Measurements from ENCODE around the gene ZNF324B. TPM values are rescaled to one million over a fixed set of nuclear protein-coding genes. Genes with fewer than 3 reads are reported as not detected.
A peak's percentile ranks its signal among the peaks of the same experiment; 100 is the strongest.
"Not testable (repeated sequence)": the region's sequence is repeated elsewhere in the genome, so short reads cannot be mapped to it uniquely, and the experiment has no call there.

ZNF324B gene
- total RNA-seq, 2 experiments from 2014 or later, result 5.8 to 6.2 TPM

- Mint-ChIP-seq H3K27me3 (ENCODE audit: low read depth) (no peaks in the 10 kb centered on the region), H3K4me3 (peak overlapping the region; percentile 94), H3K36me3 (ENCODE audit: low read depth) (no peaks in the 10 kb centered on the region), H3K27ac (peak overlapping the region; percentile 87), H3K4me1 (ENCODE audit: low read depth) (peaks cover 13% of the 10 kb centered on the region), H3K9me3 (no peaks in the 10 kb centered on the region)
- DNase-seq, result no peak
- CTCF ChIA-PET, result no interaction called here
- intact Hi-C loops (cut with micrococcal nuclease), result loop anchor here (1.0 kb wide), 5 partner anchors 23 to 198 kb away; partner anchors contain the start of genes ZBTB45, ZNF132 and ZNF8
These were observed 25.1 kb downstream of the ZNF324B start for GRCh38 chr19:58476498-58477015.

- Mint-ChIP-seq H3K27ac (peak overlapping the region; percentile 87), H3K4me1 (ENCODE audit: low read depth) (peaks cover 13% of the 10 kb centered on the region), H3K9me3 (no peaks in the 10 kb centered on the region), H3K27me3 (ENCODE audit: low read depth) (no peaks in the 10 kb centered on the region), H3K36me3 (ENCODE audit: low read depth) (peaks cover 3% of the 10 kb centered on the region), H3K4me3 (peak overlapping the region; percentile 94)
- CTCF ChIA-PET, result no interaction called here
- DNase-seq, result no peak
- intact Hi-C loops (cut with micrococcal nuclease), result no loop called here
These were observed 25.7 kb downstream of the ZNF324B start for GRCh38 chr19:58477130-58477529.

GRCh38 chr19:58477871-58478270 is 26.4 kb downstream of the ZNF324B start:
- DNase-seq, result no peak
- no peak overlapping the region for H3K4me3 Mint-ChIP-seq
- intact Hi-C loops (cut with micrococcal nuclease), result no loop called here
- CTCF ChIA-PET, result no interaction called here
- peaks cover 13% of the 10 kb centered on the region for H3K4me1 Mint-ChIP-seq (ENCODE audit: low read depth)
- no peaks in the 10 kb centered on the region for H3K9me3 Mint-ChIP-seq
- no peak overlapping the region for H3K27ac Mint-ChIP-seq
- H3K36me3 Mint-ChIP-seq (ENCODE audit: low read depth), result peaks cover 4% of the 10 kb centered on the region
- H3K27me3 Mint-ChIP-seq (ENCODE audit: low read depth), result no peaks in the 10 kb centered on the region

GRCh38 chr19:58479303-58479702 is 27.9 kb downstream of the ZNF324B start:
- H3K4me3 Mint-ChIP-seq, result no peak overlapping the region
- DNase-seq, result no peak
- H3K27ac Mint-ChIP-seq, result no peak overlapping the region
- no peaks in the 10 kb centered on the region for H3K9me3 Mint-ChIP-seq
- peaks cover 13% of the 10 kb centered on the region for H3K4me1 Mint-ChIP-seq (ENCODE audit: low read depth)
- H3K36me3 Mint-ChIP-seq (ENCODE audit: low read depth), result peaks cover 4% of the 10 kb centered on the region
- intact Hi-C loops (cut with micrococcal nuclease), result no loop called here
- CTCF ChIA-PET, result no interaction called here
- H3K27me3 Mint-ChIP-seq (ENCODE audit: low read depth), result no peaks in the 10 kb centered on the region

- peaks cover 4% of the 10 kb centered on the region for H3K36me3 Mint-ChIP-seq (ENCODE audit: low read depth)
- intact Hi-C loops (cut with micrococcal nuclease), result no loop called here
- no peak overlapping the region for H3K4me3 Mint-ChIP-seq
- H3K4me1 Mint-ChIP-seq (ENCODE audit: low read depth), result peaks cover 13% of the 10 kb centered on the region
- H3K27me3 Mint-ChIP-seq (ENCODE audit: low read depth), result no peaks in the 10 kb centered on the region
- CTCF ChIA-PET, result no interaction called here
- no peak overlapping the region for H3K27ac Mint-ChIP-seq
- H3K9me3 Mint-ChIP-seq, result no peaks in the 10 kb centered on the region
- DNase-seq, result no peak
These were observed 28.5 kb downstream of the ZNF324B start for GRCh38 chr19:58479736-58480480.

- no peak for DNase-seq
- no peaks in the 10 kb centered on the region for H3K27me3 Mint-ChIP-seq (ENCODE audit: low read depth)
- intact Hi-C loops (cut with micrococcal nuclease), result no loop called here
- CTCF ChIA-PET, result no interaction called here
- no peak overlapping the region for H3K27ac Mint-ChIP-seq
- peaks cover 8% of the 10 kb centered on the region for H3K4me1 Mint-ChIP-seq (ENCODE audit: low read depth)
- peaks cover 4% of the 10 kb centered on the region for H3K36me3 Mint-ChIP-seq (ENCODE audit: low read depth)
- H3K4me3 Mint-ChIP-seq, result no peak overlapping the region
- no peaks in the 10 kb centered on the region for H3K9me3 Mint-ChIP-seq
These were observed 29.0 kb downstream of the ZNF324B start for GRCh38 chr19:58480481-58480830.

GRCh38 chr19:58480831-58481230 is 29.4 kb downstream of the ZNF324B start:
- Mint-ChIP-seq H3K4me1 (ENCODE audit: low read depth) (peaks cover 7% of the 10 kb centered on the region), H3K9me3 (no peaks in the 10 kb centered on the region), H3K27me3 (ENCODE audit: low read depth) (no peaks in the 10 kb centered on the region), H3K36me3 (ENCODE audit: low read depth) (peaks cover 4% of the 10 kb centered on the region), H3K4me3 (no peak overlapping the region), H3K27ac (no peak overlapping the region)
- intact Hi-C loops (cut with micrococcal nuclease), result no loop called here
- DNase-seq, result no peak
- CTCF ChIA-PET, result interaction anchor here (0.6 kb wide), 1 partner anchor 35 kb away, joined by 3 read pairs; no protein-coding TSS in a partner anchor

GRCh38 chr19:58482372-58482771 is 30.9 kb downstream of the ZNF324B start:
- Mint-ChIP-seq H3K4me3 (no peak overlapping the region), H3K4me1 (ENCODE audit: low read depth) (no peaks in the 10 kb centered on the region), H3K9me3 (no peaks in the 10 kb centered on the region), H3K27ac (no peak overlapping the region), H3K27me3 (ENCODE audit: low read depth) (no peaks in the 10 kb centered on the region), H3K36me3 (ENCODE audit: low read depth) (peaks cover 4% of the 10 kb centered on the region)
- CTCF ChIA-PET, result no interaction called here
- intact Hi-C loops (cut with micrococcal nuclease), result no loop called here
- no peak for DNase-seq

GRCh38 chr19:58483776-58484175 is 32.4 kb downstream of the ZNF324B start:
- peaks cover 6% of the 10 kb centered on the region for H3K4me1 Mint-ChIP-seq (ENCODE audit: low read depth)
- CTCF ChIA-PET, result interaction anchor here (1.6 kb wide), 1 partner anchor 30 kb away, joined by 4 read pairs; no protein-coding TSS in a partner anchor
- H3K27ac Mint-ChIP-seq, result no peak overlapping the region
- no peaks in the 10 kb centered on the region for H3K9me3 Mint-ChIP-seq
- no peaks in the 10 kb centered on the region for H3K27me3 Mint-ChIP-seq (ENCODE audit: low read depth)
- intact Hi-C loops (cut with micrococcal nuclease), result no loop called here
- H3K36me3 Mint-ChIP-seq (ENCODE audit: low read depth), result peaks cover 4% of the 10 kb centered on the region
- no peak overlapping the region for H3K4me3 Mint-ChIP-seq
- DNase-seq, result no peak

GRCh38 chr19:58484349-58484748 is 32.9 kb downstream of the ZNF324B start:
- H3K27ac Mint-ChIP-seq; H3K27me3 Mint-ChIP-seq (ENCODE audit: low read depth); DNase-seq; intact Hi-C loops (cut with micrococcal nuclease); H3K4me3 Mint-ChIP-seq; H3K36me3 Mint-ChIP-seq (ENCODE audit: low read depth); H3K9me3 Mint-ChIP-seq: not testable (repeated sequence)
- CTCF ChIA-PET, result interaction anchor here (0.7 to 1.6 kb wide), 2 partner anchors 30 to 1070 kb away, joined by 4 to 6 read pairs; no protein-coding TSS in a partner anchor
- H3K4me1 Mint-ChIP-seq (ENCODE audit: low read depth), result peaks cover 11% of the 10 kb centered on the region

GRCh38 chr19:58491393-58491792 is 40.0 kb downstream of the ZNF324B start:
- CTCF ChIA-PET, result no interaction called here
- no peaks in the 10 kb centered on the region for H3K9me3 Mint-ChIP-seq

GRCh38 chr19:58492265-58492664 is 40.8 kb downstream of the ZNF324B start:
- Mint-ChIP-seq H3K4me1 (ENCODE audit: low read depth) (peaks cover 19% of the 10 kb centered on the region), H3K4me3 (no peak overlapping the region), H3K36me3 (ENCODE audit: low read depth) (peaks cover 1% of the 10 kb centered on the region), H3K9me3 (no peaks in the 10 kb centered on the region), H3K27me3 (ENCODE audit: low read depth) (no peaks in the 10 kb centered on the region), H3K27ac (no peak overlapping the region)
- CTCF ChIA-PET, result no interaction called here
- DNase-seq, result no peak
- intact Hi-C loops (cut with micrococcal nuclease), result no loop called here

More at GRCh38 chr19:58491393-58491792, 40.0 kb downstream of the ZNF324B start:
- no peak overlapping the region for H3K27ac Mint-ChIP-seq
- intact Hi-C loops (cut with micrococcal nuclease), result no loop called here
- H3K36me3 Mint-ChIP-seq (ENCODE audit: low read depth), result peaks cover 1% of the 10 kb centered on the region
- no peak overlapping the region for H3K4me3 Mint-ChIP-seq
- H3K4me1 Mint-ChIP-seq (ENCODE audit: low read depth), result peaks cover 13% of the 10 kb centered on the region
- DNase-seq, result no peak
- H3K27me3 Mint-ChIP-seq (ENCODE audit: low read depth), result no peaks in the 10 kb centered on the region

GRCh38 chr19:58497634-58498170 is 46.3 kb downstream of the ZNF324B start:
- H3K27ac Mint-ChIP-seq, result no peak overlapping the region
- DNase-seq, result no peak
- peaks cover 23% of the 10 kb centered on the region for H3K4me1 Mint-ChIP-seq (ENCODE audit: low read depth)
- peak overlapping the region; percentile 92 for H3K4me3 Mint-ChIP-seq
- H3K36me3 Mint-ChIP-seq (ENCODE audit: low read depth), result peaks cover 2% of the 10 kb centered on the region
- H3K27me3 Mint-ChIP-seq (ENCODE audit: low read depth), result no peaks in the 10 kb centered on the region
- intact Hi-C loops (cut with micrococcal nuclease), result loop anchor here (5.0 kb wide), 1 partner anchor 90 kb away; the partner anchor contains the start of gene ZNF584
- peaks cover 9% of the 10 kb centered on the region for H3K9me3 Mint-ChIP-seq
- CTCF ChIA-PET, result no interaction called here

Data from activated naive CD4-positive, alpha-beta T cell treated with anti-CD3 and anti-CD28 coated beads for 36 hours (primary cell).